Pancreas (tissue), 10 donors: ENCODE results near the gene RLN3. TPM values are rescaled to one million over a fixed set of nuclear protein-coding genes. Genes with fewer than 3 reads are reported as not detected.
A peak's percentile ranks its signal among the peaks of the same experiment; 100 is the strongest.

ENCODE experiments used
- ATAC-seq, 4 donors: fragments of 200-7000 bp; cut with Tn5 transposase; one replicate each; pipeline versions ENCODE4 v1.8.0 to v1.9.1; 2020; ENCODE audit warnings: mild to moderate bottlenecking in 4 of 4, moderate library complexity in 4 of 4
- DNase-seq, 6 donors: peaks; one replicate each; pipeline ENCODE4 v3.0.0-alpha.2; 2020
- FAIRE-seq: peaks from 2 replicates; lab custom pipeline; 2012; peaks lifted over from hg19 to GRCh38; lab: Jason Lieb, UNC
- H3K27ac ChIP-seq, 4 donors: fragments of 200-600 bp; sonication (generic); 1 replicate in 3 of 4; 2 replicates in 1 of 4; pipeline versions ENCODE4 v1.5.0 to v1.8.0; 2020
- H3K27me3 ChIP-seq, 4 donors: fragments of 200-600 bp; one replicate each; pipeline ENCODE4 v1.8.0; 2021
- H3K36me3 ChIP-seq, 3 donors: fragments of 200-600 bp; sonication (generic) in 1 of 3; one replicate each; pipeline versions ENCODE4 v1.5.0 to v1.8.0; 2020 to 2021
- H3K4me1 ChIP-seq, 3 donors: fragments of 200-600 bp; one replicate each; pipeline ENCODE4 v1.8.0; 2021
- H3K4me3 ChIP-seq, 4 donors: fragments of 200-600 bp; sonication (generic) in 2 of 4; one replicate each; pipeline versions ENCODE4 v1.5.0 to v1.8.0; 2020 to 2021
- H3K9me3 ChIP-seq, 4 donors: fragments of 200-600 bp; one replicate each; pipeline ENCODE4 v1.8.0; 2021
- WGBS, 2 donors: extraction: QIAGEN DNeasy Blood & Tissue Kit; methylation state at CpG; one replicate each; pipeline ENCODE4 v1.1.7; 2013; 5-methylcytosine and 5-hydroxymethylcytosine counted together
- intact Hi-C, 3 donors: fragments of 100-400 bp; cut with DNase I; formaldehyde crosslinking; loops; one replicate each; pipeline versions ENCODE4 v1.11.1 to v1.14.2; 2022
- polyA plus RNA-seq, 2 donors: library from polyadenylated mRNA; stranded (reverse); fragments of 200-250 nt; gene quantifications; one replicate each; pipeline ENCODE4 v1.2.3, GENCODE V29; 2013
- total RNA-seq, 6 donors: library from RNA; stranded (reverse); fragmentation: NEBNext Ultra II Directional in 4 of 6; extraction: Animal tissue kit (Norgen Biotek cat#: 25700) in 4 of 6; gene quantifications; one replicate each; pipeline versions ENCODE4 v1.2.1 to v1.2.4, GENCODE V29; 2021 to 2023
- TF ChIP-seq, protein P1 (sequence below), 4 donors: fragments of 200-600 bp; sonication (generic) in 3 of 4; IDR thresholded peaks; one replicate each; pipeline versions ENCODE4 v1.5.0 to v1.8.0; 2021; ENCODE audit warnings: antibody characterized with exemption in 4 of 4
- donor health status: healthy with polysubstance abuse.
- donor health status: DM: no; HTN: no; CAD: no; lungs with moderate emphysema.
- donor health status: DM: no; HTN: no; CAD: no.
- donor health status: control.
- donor health status: control.
- donor health status: Bipolar disorder and iron deficiency.
- donor health status: DM: yes; HTN: yes; CAD: no.
- donor health status: DM: no; HTN: no; CAD: no.
- donor health status: DM: no; HTN: no; CAD: no.
- donor health status: DM: yes; HTN: yes; CAD: no.

Gene RLN3
- total and polyA plus RNA-seq, 8 donors: not detected

DNA sequence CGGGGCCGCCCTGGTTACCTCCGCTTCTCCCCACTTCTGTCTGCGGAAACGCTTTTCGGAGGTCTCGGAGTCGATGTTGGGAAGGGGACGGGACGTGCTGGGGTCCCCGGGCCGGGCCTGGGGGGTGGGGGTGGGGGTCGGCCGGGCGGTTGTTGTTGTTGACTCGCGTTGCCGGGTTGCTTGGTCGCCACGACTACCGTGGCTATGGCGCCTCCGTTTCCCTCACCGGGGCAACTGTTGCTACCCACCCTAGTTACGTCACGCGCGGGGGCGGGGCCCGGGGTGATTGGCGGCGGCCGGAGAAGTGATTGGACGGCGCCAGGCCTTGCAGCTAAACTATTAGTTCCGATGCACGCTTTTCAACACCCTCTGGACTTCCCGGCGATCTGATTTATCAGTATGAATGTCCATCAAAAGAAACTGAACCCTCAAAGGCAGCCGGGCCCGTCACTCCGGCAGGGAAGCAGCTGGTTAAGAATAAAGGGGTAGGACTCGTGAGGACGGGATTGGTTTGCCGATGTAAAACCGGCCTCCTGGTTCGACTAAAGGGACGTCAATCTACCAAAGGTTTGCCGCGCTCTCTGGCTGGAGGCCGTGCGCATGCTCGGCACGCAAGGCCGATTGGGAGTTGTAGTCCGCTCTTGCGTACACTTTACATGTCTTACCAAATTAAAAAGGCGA lies 21.7 kb upstream of the RLN3 start, which contains the start of gene RFX1:
TSS of gene RFX1 (minus strand) at position 236 of the 681 bp plus-strand sequence. CDS start 12,477 bp downstream, outside the sequence.
- FAIRE-seq: peak; percentile 93

GRCh38 chr19:14006766-14007562 lies 21.0 kb upstream of the RLN3 start:
- intact Hi-C loops: no loop called here
- FAIRE-seq (no peak), ATAC-seq (peak; percentile 38 to 56 (median 47)), DNase-seq (peak in 4 of 6 donors; percentile 87 to 94 (median 92))
- Histone ChIP-seq H3K4me3 (peak overlapping the region; percentile 44 to 76 (median 69)), H3K36me3 (no peaks in the 10 kb centered on the region), H3K27ac (peak overlapping the region; percentile 98 to 100 (median 99)), H3K9me3 (no peaks in the 10 kb centered on the region), H3K4me1 (peaks cover 0 to 27% (median 25%) of the 10 kb centered on the region in 3 donors), H3K27me3 (no peaks in the 10 kb centered on the region)
- TF ChIP-seq, protein P1, sequence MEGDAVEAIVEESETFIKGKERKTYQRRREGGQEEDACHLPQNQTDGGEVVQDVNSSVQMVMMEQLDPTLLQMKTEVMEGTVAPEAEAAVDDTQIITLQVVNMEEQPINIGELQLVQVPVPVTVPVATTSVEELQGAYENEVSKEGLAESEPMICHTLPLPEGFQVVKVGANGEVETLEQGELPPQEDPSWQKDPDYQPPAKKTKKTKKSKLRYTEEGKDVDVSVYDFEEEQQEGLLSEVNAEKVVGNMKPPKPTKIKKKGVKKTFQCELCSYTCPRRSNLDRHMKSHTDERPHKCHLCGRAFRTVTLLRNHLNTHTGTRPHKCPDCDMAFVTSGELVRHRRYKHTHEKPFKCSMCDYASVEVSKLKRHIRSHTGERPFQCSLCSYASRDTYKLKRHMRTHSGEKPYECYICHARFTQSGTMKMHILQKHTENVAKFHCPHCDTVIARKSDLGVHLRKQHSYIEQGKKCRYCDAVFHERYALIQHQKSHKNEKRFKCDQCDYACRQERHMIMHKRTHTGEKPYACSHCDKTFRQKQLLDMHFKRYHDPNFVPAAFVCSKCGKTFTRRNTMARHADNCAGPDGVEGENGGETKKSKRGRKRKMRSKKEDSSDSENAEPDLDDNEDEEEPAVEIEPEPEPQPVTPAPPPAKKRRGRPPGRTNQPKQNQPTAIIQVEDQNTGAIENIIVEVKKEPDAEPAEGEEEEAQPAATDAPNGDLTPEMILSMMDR (IDR thresholded peaks at IDR 0.05): no peak
- WGBS, 2 donors: 3 to 5% methylated on average over 45 to 56 of the region's 56 CpGs

More for the DNA sequence above, 21.7 kb upstream of the RLN3 start, which contains the start of gene RFX1:
- TF ChIP-seq, protein P1 (IDR thresholded peaks at IDR 0.05): no peak
- Histone ChIP-seq H3K9me3 (no peaks in the 10 kb centered on the region), H3K27ac (peak within 1 kb of the TSS; percentile 98 to 100 (median 100)), H3K27me3 (no peaks in the 10 kb centered on the region), H3K4me3 (peak within 1 kb of the TSS; percentile 61 to 76 (median 70)), H3K4me1 (peaks cover 0 to 27% (median 25%) of the 10 kb centered on the region in 3 donors), H3K36me3 (no peaks in the 10 kb centered on the region)
- ATAC-seq (peak; percentile 78 to 89 (median 82)), DNase-seq (peak; percentile 100)
- 0% methylated on average over 54 to 58 of the region's 58 CpGs for WGBS, 2 donors
- intact Hi-C loops: no loop called here

DNA sequence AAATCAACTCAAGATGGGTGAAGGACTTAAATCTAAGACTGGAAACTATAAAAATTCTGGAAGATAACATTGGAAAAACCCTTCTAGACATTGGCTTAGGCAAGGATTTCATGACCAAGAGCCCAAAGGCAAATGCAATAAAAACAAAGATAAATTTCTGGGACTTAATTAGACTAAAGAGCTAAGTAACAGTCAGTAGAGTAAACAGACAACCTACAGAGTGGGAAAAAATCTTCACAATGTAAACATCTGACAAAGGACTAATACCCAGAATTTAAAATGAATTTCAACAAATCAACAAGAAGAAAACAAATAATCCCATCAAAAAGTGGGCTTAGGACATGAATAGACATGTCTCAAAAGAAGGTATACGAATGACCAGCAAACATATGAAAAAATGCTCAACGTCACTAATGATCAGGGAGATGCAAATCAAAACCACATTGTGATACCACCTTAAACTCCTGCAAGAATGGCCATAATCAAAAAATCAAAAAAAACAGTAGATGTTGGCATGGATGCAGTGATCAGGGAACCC lies 15.5 kb upstream of the RLN3 start:
- TF ChIP-seq, protein P1 (IDR thresholded peaks at IDR 0.05): no peak

GRCh38 chr19:14015524-14016035 lies 12.4 kb upstream of the RLN3 start:
- WGBS, 2 donors: 16 to 27% methylated on average over 8 of the region's 8 CpGs
- Histone ChIP-seq H3K4me3 (no peak overlapping the region), H3K27me3 (no peaks in the 10 kb centered on the region), H3K27ac (no peak overlapping the region), H3K4me1 (peaks cover 0 to 7% (median 0%) of the 10 kb centered on the region in 3 donors), H3K9me3 (no peaks in the 10 kb centered on the region), H3K36me3 (no peaks in the 10 kb centered on the region)
- TF ChIP-seq, protein P1 (IDR thresholded peaks at IDR 0.05): no peak
- ATAC-seq (peak; percentile 77 to 88 (median 81)), FAIRE-seq (no peak), DNase-seq (no peak)
- intact Hi-C loops: no loop called here

More for the DNA sequence above, 15.5 kb upstream of the RLN3 start:
- no peaks in the 10 kb centered on the region for H3K9me3 ChIP-seq
- H3K4me1 ChIP-seq: peaks cover 0 to 7% (median 0%) of the 10 kb centered on the region in 3 donors
- FAIRE-seq (no peak), ATAC-seq (no peak), DNase-seq (no peak)
- no peak overlapping the region for H3K27ac ChIP-seq
- intact Hi-C loops: no loop called here
- H3K36me3 ChIP-seq: no peaks in the 10 kb centered on the region
- WGBS, 2 donors: 87 to 95% methylated on average over 2 of the region's 2 CpGs
- no peaks in the 10 kb centered on the region for H3K27me3 ChIP-seq
- H3K4me3 ChIP-seq: no peak overlapping the region
